HepG2 (cell line): ENCODE data around the gene AGAP1. TPM values are rescaled to one million over a fixed set of nuclear protein-coding genes. Genes with fewer than 3 reads are reported as not detected.

Source experiments
- ATAC-seq: fragments of 200-7000 bp; cut with Tn5 transposase; 3 replicates; pipeline ENCODE4 v1.9.1; 2020; ENCODE audit warnings: mild to moderate bottlenecking, moderate library complexity
- BruUV-seq: library from RNA; stranded (reverse); fragments of 400-500 nt; replicated peaks from 2 replicates; lab custom pipeline; 2021; lab: Mats Ljungman, UMichigan
- CTCF ChIA-PET: fragments of 300-600 bp; formaldehyde crosslinking; extraction: SDS; loops from one replicate; lab custom pipeline; 2021; ENCODE audit warnings: low total read pairs, inconsistent platforms, low intra/inter-chr PET ratio; lab: Yijun Ruan, JAX
- POLR2A ChIA-PET: fragments of 350-600 bp; sonication (Branson Sonifier 250); formaldehyde crosslinking; loops from one replicate; lab custom pipeline; 2020; ENCODE audit warnings: antibody characterized with exemption, inconsistent platforms; lab: Yijun Ruan, JAX
- DNase-seq: peaks from one replicate; pipeline ENCODE4 v3.0.0-alpha.2; 2015; ENCODE audit warnings: low spot score
- FAIRE-seq: peaks from 3 replicates; lab custom pipeline; 2011; peaks lifted over from hg19 to GRCh38; lab: Jason Lieb, UNC
- H2AFZ ChIP-seq: one replicate; pipeline ENCODE4 v1.6.1; 2011; ENCODE audit warnings: low read length, inconsistent platforms
- H3K27ac ChIP-seq: fragments of 300-600 bp; 3 replicates; pipeline ENCODE4 v1.8.0; 2011; ENCODE audit warnings: mixed run types, mild to moderate bottlenecking, mixed read lengths, low read length, inconsistent platforms; ENCODE audit not compliant: insufficient read depth; ENCODE audit errors: extremely low read length
- H3K27me3 ChIP-seq, 2 experiments: fragments of 200-600 bp in 1 of 2; 2 replicates in 1 of 2; 3 replicates in 1 of 2; pipeline versions ENCODE4 v1.6.0 to v1.8.0; 2011; ENCODE audit warnings: low read length in 2 of 2, mild to moderate bottlenecking in 2 of 2, moderate library complexity in 2 of 2, inconsistent platforms in 1 of 2; ENCODE audit not compliant: insufficient read depth in 2 of 2, control insufficient read depth in 1 of 2
- H3K36me3 ChIP-seq, 2 experiments: fragments of 200-600 bp in 1 of 2; replicated peaks in 1 of 2; 2 replicates in 1 of 2; 3 replicates in 1 of 2; pipeline versions ENCODE4 v1.5.1 to v1.8.0; 2011; ENCODE audit warnings: low read length in 2 of 2, inconsistent platforms in 1 of 2; ENCODE audit not compliant: insufficient read depth in 2 of 2, control insufficient read depth in 1 of 2
- H3K4me1 ChIP-seq: 2 replicates; pipeline ENCODE4 v1.5.1; 2012; ENCODE audit warnings: low read length, inconsistent platforms; ENCODE audit not compliant: insufficient read depth
- H3K4me2 ChIP-seq: 2 replicates; pipeline ENCODE4 v1.6.0; 2011; ENCODE audit warnings: low read depth, low read length, inconsistent platforms
- H3K4me3 ChIP-seq, 3 experiments: fragments of 200-600 bp in 1 of 3; sonication (generic), shearing (Covaris generic) in 1 of 3; replicated peaks in 1 of 3; 2 replicates each; pipeline ENCODE4 v1.5.1; 2011 to 2016; ENCODE audit warnings: low read length in 3 of 3, inconsistent platforms in 2 of 3, low read depth in 2 of 3, mild to moderate bottlenecking in 2 of 3, control low read depth in 1 of 3, mixed read lengths in 1 of 3; ENCODE audit not compliant: insufficient read depth in 1 of 3
- H3K79me2 ChIP-seq: one replicate; pipeline ENCODE4 v1.6.1; 2011; ENCODE audit warnings: low read length, inconsistent platforms; ENCODE audit not compliant: insufficient read depth
- H3K9ac ChIP-seq: 2 replicates; pipeline ENCODE4 v1.6.0; 2011; ENCODE audit warnings: mild to moderate bottlenecking, low read depth, low read length, inconsistent platforms; ENCODE audit not compliant: insufficient read depth
- H3K9me3 ChIP-seq: 2 replicates; pipeline ENCODE4 v1.5.1; 2012; ENCODE audit warnings: mild to moderate bottlenecking, low read length
- H4K20me1 ChIP-seq: 2 replicates; pipeline ENCODE4 v1.6.0; 2011; ENCODE audit warnings: inconsistent platforms, mild to moderate bottlenecking, low read length, moderate library complexity; ENCODE audit not compliant: insufficient read depth
- ASH2L ChIP-seq: fragments of 300-600, 200-600 bp; sonication (generic); IDR thresholded peaks from 2 replicates; pipeline ENCODE4 v1.7.0; 2017; ENCODE audit warnings: low read depth, mild to moderate bottlenecking, moderate library complexity, mixed read lengths, low read length; ENCODE audit not compliant: insufficient read length
- EHMT2 ChIP-seq: fragments of 200-600 bp; sonication (generic); IDR thresholded peaks from 2 replicates; pipeline ENCODE4 v1.7.0; 2017; ENCODE audit warnings: antibody characterized with exemption, low read depth, low read length, borderline replicate concordance
- RXRA ChIP-seq: sonication (generic); formaldehyde crosslinking; IDR thresholded peaks from 2 replicates; pipeline ENCODE4 v1.5.1; 2020; ENCODE audit warnings: missing genetic modification reagents
- SP4 ChIP-seq: sonication (generic); formaldehyde crosslinking; IDR thresholded peaks from 2 replicates; pipeline ENCODE4 v1.8.1; 2023; ENCODE audit warnings: mild to moderate bottlenecking, missing genetic modification reagents
- U2AF1 ChIP-seq: fragments of 200-400 bp; formaldehyde crosslinking; optimal IDR thresholded peaks from 2 replicates; pipeline ENCODE3; 2017; ENCODE audit warnings: mild to moderate bottlenecking, low read depth, low read length
- ZKSCAN8 ChIP-seq: IDR thresholded peaks from 2 replicates; pipeline ENCODE4 v1.6.1; 2016; ENCODE audit warnings: borderline replicate concordance, missing genetic modification reagents, missing compliant biosample characterization
- ZMYM3 ChIP-seq: sonication (generic); formaldehyde crosslinking; IDR thresholded peaks from 2 replicates; pipeline ENCODE4 v1.5.1; 2020; ENCODE audit warnings: mild to moderate bottlenecking, missing genetic modification reagents
- ZNF607 ChIP-seq: sonication (generic); formaldehyde crosslinking; IDR thresholded peaks from 2 replicates; pipeline ENCODE4 v1.5.1; 2020; ENCODE audit warnings: missing genetic modification reagents, mild to moderate bottlenecking, borderline replicate concordance
- WGBS: methylation state at CpG from one replicate; pipeline ENCODE4 v1.1.6; 2017; ENCODE audit warnings: low lambda C conversion rate; 5-methylcytosine and 5-hydroxymethylcytosine counted together
- in situ Hi-C: cut with HindIII; loops from 2 replicates; pipeline ENCODE4 v1.10.0; 2017; ENCODE audit warnings: low pct_unique_long_range_greater_than_20kb; ENCODE audit not compliant: extremely low pct_ligation_motif_present
- intact Hi-C: fragments of 100-400 bp; cut with micrococcal nuclease; formaldehyde crosslinking; loops from one replicate; pipeline ENCODE4 v1.10.0; 2022; ENCODE audit not compliant: unreplicated experiment
- polyA plus RNA-seq, 8 experiments: library from polyadenylated mRNA; depleted of rRNA in 3 of 8; stranded (reverse) in 7 of 8; unstranded in 1 of 8; fragments of >200 nt; fragmentation: Illumina TruSeq in 4 of 8; extraction: Trizol in 4 of 8; gene quantifications; 2 replicates each; pipeline versions ENCODE4 v1.2.1 to v1.2.3, GENCODE V29; 2011 to 2016; ENCODE audit warnings: low read depth in 4 of 8, missing spikeins in 1 of 8, mixed read lengths in 1 of 8; ENCODE audit not compliant: insufficient read depth in 1 of 8
- total RNA-seq, 5 experiments: library from RNA; depleted of rRNA; stranded (reverse); fragments of >200 nt; fragmentation: Illumina TruSeq; extraction: Trizol; gene quantifications; 2 replicates each; pipeline ENCODE4 v1.2.3, GENCODE V29; 2016; ENCODE audit warnings: low read depth in 1 of 5
- TF ChIP-seq, protein P1 (sequence below): sonication (generic); formaldehyde crosslinking; IDR thresholded peaks from 2 replicates; pipeline ENCODE4 v1.5.1; 2020; ENCODE audit warnings: mild to moderate bottlenecking, missing genetic modification reagents, moderate library complexity

Gene AGAP1
- total and polyA plus RNA-seq, 2 of the 13 experiments (the other 11 are each of a cell fraction or from before 2014, with no cell fraction given) = 21.2 to 32.7 TPM

GRCh38 chr2:235640926-235641723, 147.3 kb downstream of the AGAP1 start:
- Histone ChIP-seq H3K4me1 (peaks cover 13% of the 10 kb centered on the region), H3K9me3 (no peaks in the 10 kb centered on the region), H3K27me3 (no peaks in the 10 kb centered on the region), H3K36me3 (peaks cover 0 to 1% of the 10 kb centered on the region in 2 experiments; a peak in 1 of 5 replicates), H3K27ac (no peak overlapping the region), H2AFZ (no peak overlapping the region), H3K9ac (no peak overlapping the region), H3K4me2 (no peak overlapping the region), H3K4me3 (no peak overlapping the region), H3K79me2 (peaks cover 12% of the 10 kb centered on the region), H4K20me1 (peaks cover 25% of the 10 kb centered on the region; the same call in 1 of the 2 replicates)
- no TSS peak for BruUV-seq
- TF ChIP-seq RXRA = no peak
- no peak for TF ChIP-seq EHMT2
- TF ChIP-seq ZNF607 = no peak
- TF ChIP-seq ZMYM3 = no peak
- TF ChIP-seq ZKSCAN8 (CRISPR knock-in tag) = no peak
- TF ChIP-seq SP4 (CRISPR knock-in tag) = no peak
- no peak for TF ChIP-seq ASH2L
- intact Hi-C loops (loop anchor here (2.0 kb wide), 1 partner anchor 106 kb away; no protein-coding TSS in a partner anchor), in situ Hi-C loops (no loop called here)
- DNase-seq (no peak), FAIRE-seq (no peak), ATAC-seq (no peak)
- POLR2A ChIA-PET = no interaction called here
- CTCF ChIA-PET = no interaction called here
- 88% methylated on average over 11 of the region's 11 CpGs for WGBS

DNA sequence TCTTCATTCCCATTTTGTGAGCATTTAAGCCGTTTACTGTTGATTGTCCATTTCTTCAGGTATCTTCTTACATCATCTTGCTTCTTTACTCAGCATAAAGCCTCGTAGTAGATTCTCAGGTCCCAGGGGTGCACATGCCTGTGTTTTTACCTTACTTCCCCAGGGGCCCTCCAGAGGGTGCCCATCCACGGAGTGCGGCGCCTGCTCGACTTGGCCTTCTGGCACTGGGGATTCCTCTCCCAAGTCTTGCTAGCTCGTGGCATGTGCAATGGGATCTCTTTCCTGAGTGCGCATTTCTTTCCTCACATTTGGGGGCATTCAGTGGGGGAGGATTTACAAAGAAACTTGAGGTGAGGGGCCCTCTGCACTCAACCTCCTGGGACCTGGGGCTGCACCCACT, 148.1 kb downstream of the AGAP1 start:
- intact Hi-C loops = loop anchor here (2.0 kb wide), 1 partner anchor 105 kb away; no protein-coding TSS in a partner anchor
- BruUV-seq = no TSS peak
- Histone ChIP-seq H3K9ac (no peak overlapping the region), H3K27me3 (no peaks in the 10 kb centered on the region), H3K4me1 (peaks cover 21% of the 10 kb centered on the region), H4K20me1 (peaks cover 28% of the 10 kb centered on the region; the same call in 1 of the 2 replicates), H3K36me3 (peaks cover 0 to 1% of the 10 kb centered on the region in 2 experiments; a peak in 1 of 5 replicates), H3K4me2 (no peak overlapping the region), H3K79me2 (peaks cover 12% of the 10 kb centered on the region), H3K27ac (no peak overlapping the region), H3K9me3 (no peaks in the 10 kb centered on the region), H3K4me3 (no peak overlapping the region), H2AFZ (no peak overlapping the region)
- ATAC-seq (no peak), FAIRE-seq (no peak), DNase-seq (no peak)
- 83% methylated on average over 8 of the region's 8 CpGs for WGBS
- CTCF ChIA-PET = no interaction called here
- no peak for TF ChIP-seq U2AF1
- TF ChIP-seq, protein P1, sequence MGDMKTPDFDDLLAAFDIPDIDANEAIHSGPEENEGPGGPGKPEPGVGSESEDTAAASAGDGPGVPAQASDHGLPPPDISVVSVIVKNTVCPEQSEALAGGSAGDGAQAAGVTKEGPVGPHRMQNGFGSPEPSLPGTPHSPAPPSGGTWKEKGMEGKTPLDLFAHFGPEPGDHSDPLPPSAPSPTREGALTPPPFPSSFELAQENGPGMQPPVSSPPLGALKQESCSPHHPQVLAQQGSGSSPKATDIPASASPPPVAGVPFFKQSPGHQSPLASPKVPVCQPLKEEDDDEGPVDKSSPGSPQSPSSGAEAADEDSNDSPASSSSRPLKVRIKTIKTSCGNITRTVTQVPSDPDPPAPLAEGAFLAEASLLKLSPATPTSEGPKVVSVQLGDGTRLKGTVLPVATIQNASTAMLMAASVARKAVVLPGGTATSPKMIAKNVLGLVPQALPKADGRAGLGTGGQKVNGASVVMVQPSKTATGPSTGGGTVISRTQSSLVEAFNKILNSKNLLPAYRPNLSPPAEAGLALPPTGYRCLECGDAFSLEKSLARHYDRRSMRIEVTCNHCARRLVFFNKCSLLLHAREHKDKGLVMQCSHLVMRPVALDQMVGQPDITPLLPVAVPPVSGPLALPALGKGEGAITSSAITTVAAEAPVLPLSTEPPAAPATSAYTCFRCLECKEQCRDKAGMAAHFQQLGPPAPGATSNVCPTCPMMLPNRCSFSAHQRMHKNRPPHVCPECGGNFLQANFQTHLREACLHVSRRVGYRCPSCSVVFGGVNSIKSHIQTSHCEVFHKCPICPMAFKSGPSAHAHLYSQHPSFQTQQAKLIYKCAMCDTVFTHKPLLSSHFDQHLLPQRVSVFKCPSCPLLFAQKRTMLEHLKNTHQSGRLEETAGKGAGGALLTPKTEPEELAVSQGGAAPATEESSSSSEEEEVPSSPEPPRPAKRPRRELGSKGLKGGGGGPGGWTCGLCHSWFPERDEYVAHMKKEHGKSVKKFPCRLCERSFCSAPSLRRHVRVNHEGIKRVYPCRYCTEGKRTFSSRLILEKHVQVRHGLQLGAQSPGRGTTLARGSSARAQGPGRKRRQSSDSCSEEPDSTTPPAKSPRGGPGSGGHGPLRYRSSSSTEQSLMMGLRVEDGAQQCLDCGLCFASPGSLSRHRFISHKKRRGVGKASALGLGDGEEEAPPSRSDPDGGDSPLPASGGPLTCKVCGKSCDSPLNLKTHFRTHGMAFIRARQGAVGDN (CRISPR knock-in tag) = 0 out of 2 replicates have a peak, but pooled peaks have one; percentile 9
- POLR2A ChIA-PET = no interaction called here
- in situ Hi-C loops = no loop called here
